GM19467 (cell line): Measurements from ENCODE around the gene ORMDL3.
"Not testable (repeated sequence)": the region's sequence is repeated elsewhere in the genome, so short reads cannot be mapped to it uniquely, and the experiment has no call there.

ENCODE experiments used
- ATAC-seq: cut with Tn5 transposase; IDR thresholded peaks from one replicate; pipeline ENCODE4 v1.9.1; 2021; ENCODE audit warnings: mild to moderate bottlenecking, moderate library complexity; ENCODE audit not compliant: unreplicated experiment

The ORMDL3 gene

GRCh38 chr17:39925282-39926134, 1.9 kb downstream of the ORMDL3 start:
- no peak for ATAC-seq

- ATAC-seq = no peak
These were observed 2.7 kb downstream of the ORMDL3 start for GRCh38 chr17:39924691-39925055.

GRCh38 chr17:39923836-39924690, 3.3 kb downstream of the ORMDL3 start:
- ATAC-seq = no peak

- no peak for ATAC-seq
These were observed 4.2 kb downstream of the ORMDL3 start for GRCh38 chr17:39923230-39923629.

DNA sequence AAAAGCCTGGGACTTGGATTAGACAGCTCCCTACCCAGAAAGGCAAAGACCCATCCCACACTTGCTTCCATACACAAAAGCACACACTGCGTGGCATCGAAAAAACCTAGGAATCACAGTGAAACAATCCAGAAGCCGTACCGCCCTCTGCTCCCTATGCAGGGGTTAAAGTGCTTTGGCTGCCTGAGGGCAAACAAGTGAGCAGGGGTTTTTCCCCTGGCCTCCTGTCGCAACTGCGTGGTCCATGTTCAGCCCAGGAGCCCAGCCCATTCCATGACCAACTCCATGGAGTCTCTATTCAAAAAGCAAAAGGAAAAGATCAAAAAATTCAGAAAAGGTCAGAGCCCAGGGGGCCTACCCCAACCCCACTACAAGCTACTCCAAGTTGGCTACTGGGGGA, 5.4 kb downstream of the ORMDL3 start:
- ATAC-seq = no peak

DNA sequence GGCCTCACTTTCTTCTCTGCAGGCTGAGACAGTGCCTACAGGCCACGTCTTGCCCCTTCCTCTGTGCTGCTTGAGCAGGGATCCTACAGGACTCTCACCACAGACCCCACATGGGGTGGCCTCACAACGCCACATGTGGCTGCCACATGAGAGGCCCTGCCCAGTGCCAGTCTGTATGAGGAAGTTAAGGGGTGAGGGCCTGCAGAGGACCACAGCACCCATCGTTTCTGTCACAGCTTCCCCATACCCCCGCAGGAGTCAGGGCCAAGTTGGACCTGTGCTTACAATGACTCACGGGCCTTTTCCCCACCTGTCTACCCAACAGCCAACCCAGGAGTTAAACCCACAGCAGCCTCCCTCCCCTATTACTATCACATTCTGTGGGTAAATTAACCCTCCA, 6.1 kb downstream of the ORMDL3 start:
- ATAC-seq = no peak

DNA sequence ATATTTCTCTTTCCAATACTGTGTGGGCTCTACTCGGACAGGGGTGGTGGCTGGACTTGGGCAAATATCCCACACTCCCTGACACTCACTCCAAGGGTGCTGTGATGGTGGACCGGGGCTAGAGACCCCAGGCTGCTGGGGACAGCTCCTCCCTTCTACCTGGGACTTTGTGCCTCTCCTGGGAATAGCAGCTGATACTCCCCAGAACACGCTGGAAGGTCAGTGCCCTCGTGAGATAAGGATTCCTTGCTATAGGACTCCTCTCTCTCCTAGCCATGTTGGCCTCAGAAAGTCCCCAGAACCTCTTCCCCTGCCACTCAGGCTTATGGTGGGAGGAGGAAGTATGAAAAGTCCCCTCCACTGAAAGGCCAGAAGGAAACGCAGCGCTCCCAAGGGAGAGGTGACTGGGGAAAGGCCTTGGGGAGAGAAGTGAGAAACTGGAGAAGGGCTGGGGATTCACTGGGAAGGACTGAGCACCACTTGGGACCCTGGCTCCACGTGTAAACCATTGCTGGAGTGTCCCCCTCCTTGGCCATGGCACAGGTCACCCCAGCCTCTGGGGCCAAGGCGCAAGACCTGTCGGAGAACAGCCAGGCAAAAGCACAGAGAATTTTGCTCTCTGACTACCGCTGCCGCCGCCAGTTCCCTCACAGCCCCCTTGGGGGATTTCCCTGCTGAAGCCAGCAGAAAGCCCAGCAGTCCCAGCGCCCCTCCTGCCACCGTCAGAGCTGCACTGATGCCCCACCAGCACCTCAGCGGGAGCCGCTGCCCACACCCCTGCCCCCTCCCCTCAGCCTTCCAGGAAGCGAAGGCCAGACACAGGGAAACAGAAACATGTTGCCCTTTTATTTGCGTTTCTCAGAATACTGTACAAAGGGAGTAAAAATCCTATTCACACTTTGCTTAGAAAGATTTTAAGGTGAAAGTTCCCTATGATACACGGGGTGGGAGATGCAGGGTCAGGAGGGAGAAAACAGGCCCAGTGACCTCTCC, 6.9 kb downstream of the ORMDL3 start:
- no peak for ATAC-seq

- no peak for ATAC-seq
These were observed 8.2 kb downstream of the ORMDL3 start for GRCh38 chr17:39919087-39919683.

DNA sequence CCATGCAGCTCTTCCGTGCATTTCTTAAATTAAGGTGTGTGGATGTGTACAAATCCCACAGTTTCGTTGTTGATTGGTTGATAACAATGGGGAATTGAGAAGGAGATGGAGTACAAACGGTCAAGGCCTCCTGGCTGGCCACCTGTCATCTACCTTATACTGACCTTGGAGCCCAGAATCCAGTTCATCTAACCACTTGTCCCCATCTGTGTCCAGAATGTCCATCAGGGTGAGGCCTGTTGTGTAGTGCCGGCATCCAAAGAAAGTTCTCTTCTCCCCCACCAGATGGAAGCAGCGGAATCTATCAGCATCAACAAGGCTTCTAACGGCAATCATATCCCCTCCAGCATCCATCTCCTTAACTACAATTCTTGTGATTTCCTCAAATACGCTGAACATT, 10.5 kb downstream of the ORMDL3 start:
- no peak for ATAC-seq

DNA sequence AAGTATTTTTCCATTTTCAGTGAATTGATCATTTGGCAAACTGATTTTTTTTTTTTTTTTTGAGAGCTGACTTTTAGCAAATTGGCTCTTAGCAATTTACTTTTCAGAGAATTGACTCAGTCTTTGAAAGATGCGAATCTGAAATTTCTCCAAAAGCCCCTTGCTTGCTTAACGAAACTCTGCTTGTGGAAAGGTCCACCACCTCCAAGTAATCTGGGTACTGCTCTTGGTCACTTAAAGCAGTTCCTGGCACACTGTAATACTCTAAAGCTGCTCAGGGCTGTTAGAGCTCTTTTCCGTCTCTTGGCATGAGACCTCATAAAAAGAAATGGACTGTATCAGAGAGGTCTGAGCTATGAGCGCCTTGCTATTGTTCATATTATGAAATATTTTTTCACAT, 11.8 kb downstream of the ORMDL3 start:
- ATAC-seq = no peak

GRCh38 chr17:39913989-39914388, 13.4 kb downstream of the ORMDL3 start:
- ATAC-seq = no peak

DNA sequence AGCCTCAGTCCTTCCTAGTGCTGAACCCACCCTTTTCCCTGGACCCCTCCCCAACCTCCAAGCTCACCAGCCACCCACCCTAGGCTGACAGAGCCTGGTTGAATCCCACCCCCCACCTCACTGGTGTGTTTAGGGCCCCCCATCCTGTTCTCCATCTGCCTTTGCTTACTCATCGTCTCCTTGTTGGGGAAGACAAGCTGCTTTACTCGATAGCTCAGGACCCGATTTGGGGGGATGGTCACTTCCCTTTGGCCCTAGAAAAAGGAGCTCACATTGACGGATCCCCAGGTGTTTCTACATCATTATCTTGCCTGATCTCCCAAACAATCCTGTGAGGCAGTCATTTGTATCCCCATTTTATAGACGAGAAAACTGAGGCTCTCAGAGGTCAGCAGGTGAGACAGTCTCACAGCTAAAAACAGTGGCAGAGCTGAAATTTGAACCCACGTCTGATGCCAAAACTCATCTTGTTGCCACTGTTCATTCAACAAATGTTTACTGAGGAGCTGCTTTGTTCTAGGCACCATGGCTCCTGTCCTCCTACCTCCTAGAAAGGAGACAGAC, 18.5 kb downstream of the ORMDL3 start:
- no peak for ATAC-seq

DNA sequence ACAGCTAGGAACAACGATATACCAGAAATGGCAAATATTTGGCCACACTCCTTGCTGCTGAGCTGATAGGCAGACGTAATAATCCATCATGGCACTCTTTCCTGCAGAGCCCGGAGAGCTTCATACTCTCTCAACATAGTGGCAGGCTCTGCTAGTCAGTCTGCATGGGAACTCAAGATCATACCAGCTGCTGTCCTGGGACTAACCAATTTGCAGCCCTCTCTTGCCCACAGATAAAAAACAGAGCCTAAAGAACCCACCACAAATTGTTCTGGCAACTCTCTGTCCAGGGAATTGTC, 22.5 kb downstream of the ORMDL3 start:
- no peak for ATAC-seq

GRCh38 chr17:39903158-39903884, 24.1 kb downstream of the ORMDL3 start:
- ATAC-seq = no peak

GRCh38 chr17:39902027-39902426, 25.4 kb downstream of the ORMDL3 start:
- not testable (repeated sequence) for ATAC-seq

- no peak for ATAC-seq
These were observed 28.2 kb downstream of the ORMDL3 start for GRCh38 chr17:39899215-39899614.

DNA sequence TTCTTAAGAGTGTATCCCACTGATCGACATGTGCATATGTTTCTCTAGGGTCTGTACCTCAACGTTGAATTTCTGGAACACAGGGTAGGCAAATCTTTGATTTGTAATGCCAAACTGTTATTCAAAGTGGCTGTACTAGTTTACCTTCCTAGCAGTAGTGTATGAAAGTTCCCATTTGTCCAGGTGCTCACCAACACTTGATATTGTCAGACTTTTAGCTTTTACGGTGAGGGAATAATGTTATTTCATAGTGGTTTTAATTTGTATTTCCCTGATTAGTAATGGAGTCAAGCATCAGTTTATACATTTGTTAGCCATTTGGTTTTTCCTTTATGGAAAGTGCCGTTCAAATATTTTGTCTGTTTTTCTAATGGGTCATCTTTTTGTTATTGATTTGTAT, 29.3 kb downstream of the ORMDL3 start:
- no peak for ATAC-seq

- ATAC-seq = no peak
These were observed 32.6 kb downstream of the ORMDL3 start for GRCh38 chr17:39894681-39895376.

GRCh38 chr17:39889200-39889599, 38.2 kb downstream of the ORMDL3 start:
- no peak for ATAC-seq
